ENCODE data around the gene KRTCAP3. TPM values are rescaled to one million over a fixed set of nuclear protein-coding genes. Genes with fewer than 3 reads are reported as not detected.
A peak's percentile ranks its signal among the peaks of the same experiment; 100 is the strongest.

The KRTCAP3 gene
- total and polyA plus RNA-seq, 2 of the 8 experiments (the other 6 are each of a cell fraction or from before 2014, with no cell fraction given) = 55.4 to 72.5 TPM

- TF ChIP-seq CHD1 (IDR thresholded peaks at IDR 0.05; ENCODE audit: low read depth, low read length) (no peak), ASH2L (IDR thresholded peaks at IDR 0.05; ENCODE audit: low read length) (peak; percentile 74), KDM5A (IDR thresholded peaks at IDR 0.05; ENCODE audit: low read length) (no peak), TAF7 (optimal IDR thresholded peaks at IDR 0.05; ENCODE audit: borderline replicate concordance, low read depth, low read length) (peak; percentile 51), SIX5 (IDR thresholded peaks at IDR 0.05; ENCODE audit: low read depth, low read length) (no peak), SIN3A (conservative IDR thresholded peaks at IDR 0.05 in 1 of 2, IDR thresholded peaks at IDR 0.05 in 1 of 2; ENCODE audit: low read depth in 1 of 2, low read length in 2 of 2) (peak; percentile 57 to 84; a peak in 3 of 4 replicates), HDAC6 (IDR thresholded peaks at IDR 0.05; ENCODE audit: low read depth, low read length) (no peak), TBP (IDR thresholded peaks at IDR 0.05; ENCODE audit: low read depth, low read length) (peak; percentile 66), RFX5 (IDR thresholded peaks at IDR 0.05; ENCODE audit: borderline replicate concordance, low read depth, low read length) (no peak), CTCF (IDR thresholded peaks at IDR 0.05; ENCODE audit: control extremely low read depth in 1 of 3, insufficient read depth in 1 of 3, low read depth in 1 of 3, low read length in 3 of 3) (peak in 1 of 3 experiments; percentile 11; a peak in 1 of 4 replicates), RBBP5 (IDR thresholded peaks at IDR 0.05; ENCODE audit: borderline replicate concordance, low read depth, low read length) (peak; percentile 40; the same call in 1 of the 2 replicates), TAF1 (IDR thresholded peaks at IDR 0.05; ENCODE audit: low read depth, low read length) (peak; percentile 81), PHF8 (conservative IDR thresholded peaks at IDR 0.05; ENCODE audit: low read depth, low read length) (peak; percentile 92), POLR2A (IDR thresholded peaks at IDR 0.05; ENCODE audit: control extremely low read depth in 1 of 2, low read depth in 2 of 2, low read length in 2 of 2) (peak; percentile 61 to 80), SP4 (IDR thresholded peaks at IDR 0.05; ENCODE audit: low read length) (peak; percentile 76), BRCA1 (IDR thresholded peaks at IDR 0.05; ENCODE audit: low read depth, low read length) (no peak), RNF2 (IDR thresholded peaks at IDR 0.05; ENCODE audit: borderline replicate concordance, low read depth, low read length, missing control alignments, poor library complexity, severe bottlenecking) (peak; percentile 16)
These were observed 13.8 kb upstream of the KRTCAP3 start, which contains the start of gene NRBP1 (continued) for GRCh38 chr2:27428213-27428977.
